NCI-H2029 treated with DMSO at 0.1 percent for 48 hours (cell line): ENCODE data around the gene GADD45GIP1.
"Not testable (repeated sequence)": the region's sequence is repeated elsewhere in the genome, so short reads cannot be mapped to it uniquely, and the experiment has no call there.

Source experiments
- DNase-seq: peaks from one replicate; lab custom pipeline; 2025; lab: John Stamatoyannopoulos, UW

Gene GADD45GIP1

DNA sequence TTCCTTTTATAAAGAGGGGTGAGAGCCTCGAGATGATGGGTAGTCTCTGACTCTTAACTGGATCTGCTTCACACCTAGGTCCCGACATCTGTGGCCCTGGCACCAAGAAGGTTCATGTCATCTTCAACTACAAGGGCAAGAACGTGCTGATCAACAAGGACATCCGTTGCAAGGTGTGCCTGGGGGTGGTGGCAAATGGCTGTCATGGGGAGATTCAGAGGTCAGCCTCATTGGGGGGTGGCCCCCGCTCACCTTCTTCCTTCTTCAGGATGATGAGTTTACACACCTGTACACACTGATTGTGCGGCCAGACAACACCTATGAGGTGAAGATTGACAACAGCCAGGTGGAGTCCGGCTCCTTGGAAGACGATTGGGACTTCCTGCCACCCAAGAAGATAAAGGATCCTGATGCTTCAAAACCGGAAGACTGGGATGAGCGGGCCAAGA lies 17.0 kb downstream of the GADD45GIP1 start:
- no peak for DNase-seq

DNA sequence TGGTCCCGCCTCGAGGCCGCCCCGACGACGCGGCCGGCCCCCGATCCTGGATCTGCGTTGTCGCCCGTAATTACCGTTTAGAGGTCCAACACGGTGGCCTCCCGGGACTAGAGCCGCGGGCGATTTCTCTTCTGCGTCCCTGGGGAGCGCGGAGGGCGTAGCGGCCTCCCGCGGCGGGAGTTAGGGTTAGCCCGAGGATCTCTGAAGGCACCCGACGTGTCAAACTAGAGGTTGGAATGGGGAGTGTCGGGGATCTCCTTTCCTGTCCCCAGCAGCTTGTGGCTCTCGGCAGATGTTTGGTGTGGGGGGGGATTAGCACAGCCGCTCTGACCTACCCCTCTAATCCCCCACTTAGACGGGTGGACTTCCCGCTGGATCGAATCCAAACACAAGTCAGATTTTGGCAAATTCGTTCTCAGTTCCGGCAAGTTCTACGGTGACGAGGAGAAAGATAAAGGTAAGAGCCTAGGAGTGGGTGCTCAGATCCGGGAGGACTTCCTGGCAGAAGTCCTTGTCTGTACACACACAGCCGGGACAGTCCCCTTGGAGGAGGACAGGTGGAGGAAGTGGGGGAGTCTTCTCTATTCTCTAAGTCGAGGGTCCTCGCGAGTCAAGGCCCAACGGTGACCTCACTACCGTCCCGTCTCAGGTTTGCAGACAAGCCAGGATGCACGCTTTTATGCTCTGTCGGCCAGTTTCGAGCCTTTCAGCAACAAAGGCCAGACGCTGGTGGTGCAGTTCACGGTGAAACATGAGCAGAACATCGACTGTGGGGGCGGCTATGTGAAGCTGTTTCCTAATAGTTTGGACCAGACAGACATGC lies 18.0 kb downstream of the GADD45GIP1 start:
- no peak for DNase-seq

DNA sequence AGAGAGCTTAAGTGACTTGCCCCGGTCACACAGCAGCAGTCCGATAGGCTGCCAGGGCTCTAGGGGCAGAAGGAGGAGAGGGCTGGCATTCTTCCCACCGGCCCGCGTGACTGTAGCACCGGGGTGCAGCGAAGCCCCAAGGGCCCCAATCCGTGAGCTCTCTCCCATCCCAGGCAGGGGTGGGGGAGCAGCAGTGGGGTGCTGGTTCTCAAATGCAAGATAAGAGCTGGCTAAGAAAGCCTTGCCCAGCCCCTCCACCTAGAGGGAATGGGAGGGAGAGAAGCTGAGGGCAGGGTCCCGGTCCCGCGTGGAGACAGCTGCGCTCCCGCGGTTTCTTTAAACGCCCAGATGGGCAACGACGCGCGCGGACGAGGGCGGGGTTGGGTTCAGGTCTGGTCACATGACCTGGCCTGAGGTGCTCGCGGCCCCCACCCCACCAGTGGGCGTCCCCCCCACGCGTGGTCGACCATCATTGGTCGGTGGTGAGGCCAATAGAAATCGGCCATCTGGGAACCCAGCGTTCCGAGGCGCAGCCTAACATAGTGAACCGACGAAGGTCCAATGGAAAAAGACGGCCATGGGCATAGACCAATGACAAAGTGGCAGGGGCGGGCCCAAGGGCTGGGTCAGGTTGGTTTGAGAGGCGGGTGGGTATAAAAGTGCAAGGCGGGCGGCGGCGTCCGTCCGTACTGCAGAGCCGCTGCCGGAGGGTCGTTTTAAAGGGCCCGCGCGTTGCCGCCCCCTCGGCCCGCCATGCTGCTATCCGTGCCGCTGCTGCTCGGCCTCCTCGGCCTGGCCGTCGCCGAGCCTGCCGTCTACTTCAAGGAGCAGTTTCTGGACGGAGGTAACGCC lies 18.9 kb downstream of the GADD45GIP1 start, which contains the start of gene CALR:
CALR (plus strand) TSS at position 683 of the 852 bp plus-strand sequence; CDS start at position 754, 71 bp downstream.
- peak; percentile 92 for DNase-seq

DNA sequence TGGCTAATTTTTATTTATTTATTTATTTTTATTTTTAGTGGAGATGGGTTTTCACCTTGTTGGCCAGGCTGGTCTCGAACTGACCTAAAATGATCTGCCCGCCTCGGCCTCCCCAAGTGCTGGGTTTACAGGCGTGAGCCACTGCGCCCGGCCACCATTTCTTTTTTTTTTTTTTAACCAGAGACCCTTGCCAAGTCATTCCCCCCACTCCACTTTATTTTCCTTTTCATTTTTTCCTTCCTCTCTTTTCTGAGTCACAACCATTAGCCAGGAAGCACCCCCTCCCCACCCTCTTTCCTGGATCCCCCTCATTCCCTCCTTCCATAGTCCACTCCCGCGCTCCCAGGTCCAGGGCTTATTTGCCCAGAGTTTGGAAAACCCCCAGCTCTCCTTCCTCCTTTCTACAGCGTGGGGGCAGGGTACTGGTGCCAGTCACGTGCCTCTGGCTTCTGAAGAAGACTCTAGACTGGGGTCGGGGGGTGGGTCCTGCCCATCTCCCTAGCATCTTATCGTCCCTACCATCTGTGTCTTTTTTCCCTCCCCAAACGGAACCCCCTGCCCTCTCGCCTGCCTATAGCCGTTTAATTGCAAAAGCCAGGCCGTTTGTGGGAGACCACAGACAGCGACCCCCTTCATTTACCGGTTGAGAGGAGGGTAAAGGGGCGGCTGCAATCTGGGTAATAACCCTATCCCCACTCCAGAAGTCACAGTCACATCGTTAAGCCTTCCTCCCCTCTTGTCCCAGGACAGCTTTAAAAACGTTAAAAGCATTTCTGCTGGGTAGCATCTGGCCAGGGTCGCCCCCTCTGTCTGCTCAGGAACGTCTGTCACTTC lies 19.7 kb downstream of the GADD45GIP1 start:
- DNase-seq = peak; percentile 49

DNA sequence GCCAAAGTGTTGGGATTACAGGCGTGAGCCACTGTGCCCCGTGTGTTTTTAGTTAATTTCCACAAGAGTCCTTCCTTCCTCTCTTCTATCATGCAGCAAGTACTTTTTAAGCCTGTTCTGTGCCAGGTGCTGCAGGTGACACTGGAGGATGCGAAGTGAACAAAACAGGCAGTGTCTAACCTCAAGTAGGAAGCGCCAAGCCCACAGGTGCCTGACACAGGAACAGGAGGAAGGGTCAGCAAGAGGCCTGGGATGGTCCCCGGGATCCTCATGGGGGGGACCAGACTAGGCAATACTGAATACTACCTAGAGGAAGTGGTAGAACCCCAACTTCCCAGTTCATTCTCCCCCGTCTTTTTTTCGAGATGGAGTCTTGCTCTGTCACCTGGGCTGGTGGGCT lies 20.4 kb downstream of the GADD45GIP1 start:
- peak; percentile 23 for DNase-seq

- DNase-seq = no peak
Measured at GRCh38 chr19:12935071-12935470, 22.0 kb downstream of the GADD45GIP1 start.

DNA sequence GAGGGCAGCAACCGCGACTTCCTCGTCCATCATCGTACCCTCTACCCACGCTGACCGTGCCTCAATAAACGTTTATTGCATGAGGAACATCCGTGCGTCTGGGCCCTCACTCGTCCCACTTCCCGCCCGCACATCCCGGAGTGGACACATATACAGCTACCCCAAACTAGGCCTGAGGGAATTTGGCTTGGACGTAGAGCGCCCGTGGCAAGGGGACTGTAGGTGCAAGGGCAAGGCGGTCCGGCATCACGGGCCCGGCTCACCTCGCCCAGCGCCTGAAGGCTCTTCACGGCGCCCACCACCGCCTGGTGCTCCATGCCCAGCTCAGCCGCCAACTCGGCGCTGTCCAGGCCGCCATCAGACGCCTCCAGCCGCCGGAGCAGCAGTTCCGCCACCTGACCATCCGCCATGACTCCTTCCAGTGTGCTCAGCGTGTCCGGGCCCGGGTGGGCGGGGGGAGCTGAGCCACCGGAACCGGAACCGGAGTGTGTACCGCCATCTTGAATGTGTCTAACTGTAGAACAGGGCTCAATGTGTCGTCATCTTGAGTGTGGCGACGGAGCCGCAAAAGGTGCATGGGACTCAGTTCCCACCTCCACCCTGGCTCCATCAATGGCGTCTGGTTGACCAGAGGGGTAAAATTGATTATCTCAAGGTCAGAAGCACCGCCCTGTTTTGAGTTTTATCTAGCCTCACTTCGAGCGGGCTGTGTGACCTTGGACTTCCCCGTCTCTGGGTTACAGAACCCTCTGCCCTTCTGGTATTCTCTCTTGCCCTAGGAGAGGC lies 23.5 kb downstream of the GADD45GIP1 start, which contains the start of gene FARSA:
FARSA (minus strand) TSS at position 425 of the 786 bp plus-strand sequence; CDS start at position 410, 15 bp downstream.
- peak; percentile 79 for DNase-seq

DNA sequence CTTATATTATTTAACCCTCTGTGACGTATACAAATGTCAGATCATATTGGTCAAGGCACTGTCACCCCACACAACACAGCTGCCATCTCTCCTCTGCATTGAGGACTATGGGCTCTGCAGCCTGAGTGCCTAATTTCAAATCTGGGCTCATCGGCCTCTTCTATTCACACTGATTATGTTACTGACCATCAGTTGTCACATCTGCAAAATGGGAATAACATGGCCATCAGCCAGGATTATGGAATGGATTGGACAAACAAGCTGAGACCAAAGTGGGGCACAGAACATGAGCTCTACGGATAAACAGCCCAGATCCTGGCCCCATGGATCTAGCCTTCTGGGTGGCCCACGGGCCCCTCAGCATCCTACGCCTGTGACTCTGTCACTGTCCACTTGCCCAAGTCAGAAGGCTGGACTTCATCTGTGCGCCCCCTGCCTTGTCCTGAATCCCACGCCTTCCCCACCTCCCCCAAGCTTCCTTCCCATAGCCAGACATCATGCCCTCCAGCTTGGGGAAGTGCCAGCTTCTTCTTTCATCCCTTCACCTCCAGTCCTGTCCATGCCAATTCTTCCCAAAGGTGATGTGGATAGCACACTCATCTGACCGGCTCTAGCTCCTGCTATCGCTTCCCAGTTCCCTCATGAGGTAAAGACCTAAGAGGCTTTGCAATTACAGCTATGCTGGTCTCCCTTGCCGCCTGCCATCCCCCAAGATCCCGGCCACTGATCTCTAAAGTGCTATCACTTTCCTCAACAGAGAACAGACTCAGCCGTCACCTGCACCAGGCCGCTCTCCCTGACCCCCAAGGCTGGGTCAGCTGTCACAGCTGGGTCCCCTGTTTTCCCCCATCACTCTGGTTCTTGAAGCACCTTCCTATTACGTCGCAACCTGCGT lies 24.4 kb downstream of the GADD45GIP1 start:
- no peak for DNase-seq

GRCh38 chr19:12930002-12930645 lies 26.9 kb downstream of the GADD45GIP1 start:
- DNase-seq = no peak

DNA sequence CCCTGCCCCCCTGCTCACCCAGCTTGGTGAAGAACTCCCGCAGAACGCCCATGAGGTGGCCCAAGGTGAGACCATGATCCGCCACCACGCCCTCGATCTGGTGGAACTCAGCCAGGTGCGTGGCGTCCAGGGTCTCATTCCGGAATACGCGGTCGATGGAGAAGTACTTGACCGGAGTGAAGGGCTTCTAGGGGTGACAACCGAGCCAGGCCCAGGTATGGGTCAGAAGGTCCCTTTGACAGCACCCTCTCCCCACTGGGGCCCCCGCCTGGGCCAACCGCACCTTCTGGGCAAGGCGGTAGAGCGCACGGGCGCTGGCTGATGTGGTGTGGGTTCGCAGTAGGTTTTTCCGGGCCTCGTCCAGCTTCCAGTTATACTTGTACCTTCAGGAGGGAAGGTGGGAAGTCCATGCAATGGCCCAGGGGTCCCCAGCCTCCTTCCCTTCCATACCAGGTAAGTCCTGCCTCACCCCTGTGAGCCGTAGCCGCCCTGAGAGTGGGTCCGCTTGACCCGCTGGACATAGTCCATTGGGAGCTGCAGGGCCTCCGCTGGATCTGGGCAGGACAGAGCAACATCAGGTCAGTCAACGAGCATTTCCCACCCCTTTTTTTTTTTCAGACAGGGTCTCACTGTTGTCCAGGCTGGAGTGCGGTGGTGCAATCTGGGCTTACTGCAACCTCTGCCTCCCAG lies 32.3 kb downstream of the GADD45GIP1 start:
- DNase-seq = no peak

DNA sequence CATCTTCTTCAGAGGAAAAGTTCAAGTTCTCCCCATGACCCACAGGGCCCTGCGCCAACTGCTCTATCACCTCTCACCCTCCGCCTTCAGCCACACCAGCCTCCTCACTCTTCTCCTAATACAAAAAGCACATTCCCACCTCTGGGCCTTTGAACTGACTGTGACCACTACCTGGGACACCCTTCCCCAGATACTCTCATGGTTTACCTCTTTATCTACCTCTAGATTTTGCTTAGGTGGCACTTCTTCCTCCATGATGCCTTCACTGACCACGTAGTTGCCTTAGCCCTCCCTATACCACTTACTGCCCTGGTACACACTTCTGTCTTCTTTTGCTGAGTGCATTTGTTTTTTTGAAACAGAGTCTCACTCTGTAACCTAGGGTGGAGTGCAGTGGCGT lies 34.1 kb downstream of the GADD45GIP1 start:
- no peak for DNase-seq

DNA sequence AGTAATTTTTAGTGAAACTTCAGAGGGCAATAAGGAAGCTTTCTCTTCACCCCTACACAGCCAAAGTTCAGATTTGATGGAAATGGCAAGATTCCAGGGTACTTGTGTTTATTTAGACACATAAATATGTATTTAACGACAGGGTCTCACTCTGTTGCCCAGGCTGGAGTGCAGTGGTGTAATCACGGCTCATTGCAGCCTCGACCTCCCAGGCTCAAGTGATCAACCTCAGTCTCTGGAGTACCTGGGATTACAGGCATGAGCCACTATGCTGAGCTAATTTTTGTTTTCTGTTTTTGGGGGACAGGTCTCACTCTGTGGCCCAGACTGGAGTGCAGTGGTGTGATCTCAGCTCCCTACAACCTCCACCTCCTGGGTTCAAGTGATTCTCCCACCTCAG lies 36.0 kb downstream of the GADD45GIP1 start:
- peak; percentile 14 for DNase-seq

- DNase-seq = no peak
Measured at GRCh38 chr19:12918253-12918652, 38.8 kb downstream of the GADD45GIP1 start.

DNA sequence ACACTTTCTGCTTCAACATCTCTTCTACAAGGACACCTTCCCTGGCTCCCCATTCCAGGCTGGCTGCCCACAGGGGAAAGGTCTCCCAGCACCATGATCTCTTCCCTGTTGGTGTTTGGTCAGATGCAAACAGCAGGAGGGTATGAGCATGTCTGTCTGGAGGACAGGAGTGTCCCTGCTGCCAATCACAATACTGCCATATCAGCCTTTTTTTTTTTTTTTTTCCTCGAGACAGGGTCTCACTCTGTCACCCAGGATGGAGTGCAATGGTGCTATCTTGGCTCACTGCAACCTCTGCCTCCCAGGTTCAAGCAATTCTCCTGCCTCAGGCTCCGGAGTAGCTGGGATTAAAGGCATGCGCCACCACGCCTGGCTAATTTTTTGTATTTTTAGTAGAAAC lies 41.2 kb downstream of the GADD45GIP1 start:
- not testable (repeated sequence) for DNase-seq

DNA sequence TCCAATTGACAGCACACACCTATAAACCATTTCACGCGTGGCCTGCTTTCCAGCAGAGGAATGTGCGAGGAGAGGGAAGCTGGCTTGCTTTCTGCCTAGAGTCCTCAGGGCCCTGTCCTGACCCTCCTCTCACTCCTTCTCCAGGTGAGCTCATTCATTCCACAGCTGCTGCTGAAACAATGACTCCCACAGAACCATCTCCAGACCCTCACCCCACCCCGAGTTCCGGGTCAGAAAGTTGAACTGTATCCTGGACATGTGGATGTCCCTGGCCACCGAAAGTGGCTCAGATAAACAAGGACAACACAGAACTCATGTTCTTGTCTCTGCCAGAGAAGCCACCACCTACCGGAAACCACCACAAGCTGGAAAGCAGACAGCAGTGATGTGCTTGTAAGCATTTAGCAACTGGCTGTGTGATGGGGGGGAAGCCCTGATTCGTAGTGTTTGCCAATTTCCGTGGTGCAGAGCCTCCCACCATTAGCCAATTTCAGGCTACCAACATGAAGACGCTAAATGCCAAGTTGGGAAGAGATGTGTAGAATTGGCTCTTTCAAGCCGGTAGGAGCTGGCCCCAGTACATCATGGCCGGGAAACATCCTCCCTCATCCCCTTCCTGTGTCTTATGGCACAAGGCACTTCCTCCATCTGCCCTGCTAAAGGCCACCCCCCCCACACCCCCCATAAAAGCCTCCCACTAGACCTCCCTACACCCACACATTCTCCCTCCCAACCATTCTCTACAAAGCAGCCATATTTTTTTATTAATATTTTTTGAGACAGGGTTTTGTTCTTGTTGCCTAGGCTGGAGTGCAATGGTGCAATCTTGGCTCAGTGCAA lies 43.0 kb downstream of the GADD45GIP1 start:
- peak; percentile 85 for DNase-seq

- DNase-seq = peak; percentile 98
Measured at GRCh38 chr19:12913011-12913561, 43.9 kb downstream of the GADD45GIP1 start.

DNA sequence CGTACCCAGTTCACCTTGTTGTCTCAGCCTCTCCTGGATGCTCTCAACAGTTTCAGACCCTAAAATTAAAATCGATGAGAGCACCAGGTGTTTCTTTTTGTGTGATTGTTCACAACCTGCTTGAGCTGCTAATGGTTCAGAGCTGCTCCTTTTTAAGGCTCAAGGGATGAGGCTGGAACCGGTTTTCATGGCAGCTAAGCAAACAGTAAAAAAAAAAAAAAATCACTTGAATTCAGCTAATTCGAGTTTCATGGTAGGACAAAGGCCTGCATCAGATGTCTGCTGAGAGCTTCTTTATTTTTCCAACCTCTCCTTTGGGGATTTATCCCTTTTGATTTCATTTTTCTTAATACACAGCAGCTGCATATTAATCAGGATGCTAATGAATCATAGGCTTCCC lies 44.5 kb downstream of the GADD45GIP1 start:
- peak; percentile 95 for DNase-seq

GRCh38 chr19:12907166-12907565 lies 49.9 kb downstream of the GADD45GIP1 start:
- DNase-seq = no peak
